Adrenal gland (tissue), 12 donors: ENCODE results near the gene PKD1. TPM values are rescaled to one million over a fixed set of nuclear protein-coding genes. Genes with fewer than 3 reads are reported as not detected.
"Not testable (repeated sequence)": the region's sequence is repeated elsewhere in the genome, so short reads cannot be mapped to it uniquely, and the experiment has no call there.

Experiments
- DNase-seq, 7 donors: peaks; one replicate each; pipeline ENCODE4 v3.0.0-alpha.2; 2019 to 2020
- H3K27ac ChIP-seq, 5 donors: fragments of 200-600 bp; sonication (generic) in 4 of 5; 1 replicate in 3 of 5; 2 replicates in 2 of 5; pipeline versions ENCODE4 v1.5.1 to v1.8.0; 2016 to 2020; ENCODE audit warnings: mild to moderate bottlenecking in 1 of 5
- H3K27me3 ChIP-seq: fragments of 200-600 bp; 2 replicates; pipeline ENCODE4 v1.8.0; 2021
- H3K36me3 ChIP-seq, 2 donors: fragments of 200-600 bp; replicated peaks in 1 of 2; 1 replicate in 1 of 2; 2 replicates in 1 of 2; pipeline versions ENCODE4 v1.5.1 to v1.8.0; 2018 to 2022
- H3K4me1 ChIP-seq, 2 donors: fragments of 200-600 bp; replicated peaks in 1 of 2; 1 replicate in 1 of 2; 2 replicates in 1 of 2; pipeline versions ENCODE4 v1.5.1 to v1.8.0; 2018 to 2021
- H3K4me3 ChIP-seq, 4 donors: fragments of 200-600 bp; sonication (generic) in 3 of 4; one replicate each; pipeline ENCODE4 v1.5.1; 2016 to 2018
- H3K9me3 ChIP-seq, 3 donors: fragments of 200-600 bp; sonication (generic) in 1 of 3; replicated peaks in 1 of 3; 1 replicate in 2 of 3; 2 replicates in 1 of 3; pipeline versions ENCODE4 v1.5.1 to v1.8.0; 2016 to 2021
- CTCF ChIP-seq, 6 experiments: fragments of 450-650 bp in 4 of 6; fragments of 200-600 bp in 2 of 6; sonication (generic) in 1 of 6; IDR thresholded peaks; 1 replicate in 5 of 6; 2 replicates in 1 of 6; pipeline versions ENCODE4 v1.5.1 to v1.8.0; 2016 to 2021; ENCODE audit warnings: antibody characterized with exemption in 6 of 6, mild to moderate bottlenecking in 2 of 6, moderate library complexity in 1 of 6
- POLR2A ChIP-seq, 2 donors: fragments of 450-650 bp; IDR thresholded peaks; one replicate each; pipeline ENCODE4 v1.6.1; 2017; ENCODE audit warnings: antibody characterized with exemption in 2 of 2, mild to moderate bottlenecking in 2 of 2, moderate library complexity in 1 of 2
- WGBS, 4 donors: extraction: QIAGEN DNeasy Blood & Tissue Kit in 2 of 4; methylation state at CpG; one replicate each; pipeline versions ENCODE4 v1.1.5 to v1.1.7; 2013 to 2017; 5-methylcytosine and 5-hydroxymethylcytosine counted together
- intact Hi-C, 2 donors: fragments of 100-400 bp; cut with DNase I; formaldehyde crosslinking; loops; one replicate each; pipeline versions ENCODE4 v1.14.1 to v1.15.0; 2022 to 2023
- polyA plus RNA-seq, 3 donors: library from polyadenylated mRNA; stranded (reverse); fragments of 200-250 nt in 2 of 3; fragments of 350-450 nt in 1 of 3; fragmentation: Illumina TruSeq in 1 of 3; extraction: RNeasy Lipid Tissue Mini Kit (QIAGEN cat#74804) in 1 of 3; gene quantifications; one replicate each; pipeline ENCODE4 v1.2.3, GENCODE V29; 2013 to 2014
- total RNA-seq, 9 donors: library from RNA; depleted of rRNA in 4 of 9; stranded (reverse); fragments of >200 nt in 4 of 9; fragments of 120-200 nt in 1 of 9; fragmentation: NEBNext Ultra II Directional in 1 of 9; extraction: Animal tissue kit (Norgen Biotek cat#: 25700) in 1 of 9; gene quantifications; one replicate each; pipeline versions ENCODE4 v1.1.0 to v1.2.4, GENCODE V29; 2013 to 2023
- donor health status: healthy with polysubstance abuse.
- donor health status: Bipolar disorder and iron deficiency.
- donor health status: DM: yes; HTN: yes; CAD: no.
- donor health status: DM: no; HTN: no; CAD: no.
- donor health status: DM: no; HTN: no; CAD: no.
- donor health status: DM: yes; HTN: yes; CAD: no.

PKD1 gene
- total and polyA plus RNA-seq, 12 donors: 9.2 to 359 (median 102) TPM

DNA sequence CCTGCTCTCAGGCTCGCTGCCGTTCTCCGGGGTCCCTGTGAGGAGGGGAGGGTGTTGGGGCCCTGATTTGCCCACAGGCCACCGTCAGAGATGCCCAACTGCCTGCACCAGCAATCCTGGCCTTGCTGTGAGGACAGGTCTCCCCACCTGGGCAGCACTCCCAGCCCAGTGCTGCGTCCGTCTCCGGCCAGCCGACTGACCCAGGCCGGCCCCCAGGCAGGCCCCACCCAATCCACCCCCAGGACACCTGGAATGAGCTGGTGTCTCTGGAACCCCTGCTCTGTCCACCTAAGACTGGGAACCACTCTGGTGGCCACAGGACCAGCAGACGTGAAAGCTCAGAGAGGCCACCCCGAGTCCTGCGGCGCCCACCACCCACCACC, 20.1 kb downstream of the PKD1 start:
- intact Hi-C loops: no loop called here
- Histone ChIP-seq H3K27me3 (no peaks in the 10 kb centered on the region), H3K4me1 (no peaks in the 10 kb centered on the region), H3K9me3 (no peaks in the 10 kb centered on the region), H3K36me3 (peaks cover 0 to 25% of the 10 kb centered on the region in 2 donors), H3K4me3 (no peak overlapping the region), H3K27ac (no peak overlapping the region)
- no peak for DNase-seq
- no peak for TF ChIP-seq POLR2A (IDR thresholded peaks at IDR 0.05)
- no peak for TF ChIP-seq CTCF (IDR thresholded peaks at IDR 0.05)
- 88 to 92% (median 91%) methylated on average over 5 to 13 of the region's 13 CpGs; no CpG with 5 or more reads in 1 of the 4 donors for WGBS, 4 donors

- not testable (repeated sequence) for H3K27ac ChIP-seq
- H3K36me3 ChIP-seq: peaks cover 0 to 25% of the 10 kb centered on the region in 2 donors
These were observed 20.7 kb downstream of the PKD1 start for GRCh38 chr16:2114885-2115590.

GRCh38 chr16:2114225-2114624, 21.5 kb downstream of the PKD1 start:
- peaks cover 0 to 27% of the 10 kb centered on the region in 2 donors for H3K36me3 ChIP-seq
- intact Hi-C loops, H3K27me3 ChIP-seq, H3K4me1 ChIP-seq, H3K27ac ChIP-seq, H3K9me3 ChIP-seq, H3K4me3 ChIP-seq, DNase-seq: not testable (repeated sequence)
- WGBS, 4 donors: 91 to 98% (median 96%) methylated on average over 11 to 26 of the region's 26 CpGs

More at GRCh38 chr16:2114885-2115590, 20.7 kb downstream of the PKD1 start:
- H3K4me3 ChIP-seq, DNase-seq, intact Hi-C loops, H3K9me3 ChIP-seq, H3K27me3 ChIP-seq, H3K4me1 ChIP-seq: not testable (repeated sequence)
- whole genome bisulfite sequencing, 4 donors: 81 to 86% (median 85%) methylated on average over 6 to 24 of the region's 34 CpGs; no CpG with 5 or more reads in 1 of the 4 donors

DNA sequence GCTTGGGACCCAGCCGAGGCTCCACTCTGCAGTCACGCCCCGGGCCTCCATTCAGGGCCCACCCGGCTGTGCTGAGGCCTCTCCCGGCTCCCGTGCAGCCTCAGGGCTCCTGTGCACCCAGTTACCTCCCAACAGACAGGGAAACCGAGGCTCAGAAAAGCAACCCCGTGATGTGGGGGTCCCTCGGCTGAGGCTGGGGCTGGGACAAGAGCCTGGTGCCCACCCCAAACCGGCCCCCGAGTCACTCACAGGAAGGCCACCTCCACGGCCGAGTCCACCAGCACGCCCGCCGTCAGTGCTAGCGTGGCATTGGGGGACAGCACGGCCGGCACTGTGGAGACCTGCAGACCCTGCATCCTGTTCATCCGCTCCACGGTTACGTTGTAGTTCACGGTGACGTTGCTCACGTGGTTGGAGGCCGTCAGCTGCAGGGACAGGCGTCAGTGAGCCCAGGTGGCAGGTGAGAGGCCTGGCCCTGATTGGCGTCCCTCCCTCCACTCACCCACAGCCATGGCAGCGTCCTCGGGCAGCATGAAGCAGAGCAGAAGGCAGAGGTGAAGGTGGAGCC, 23.1 kb downstream of the PKD1 start:
- H3K9me3 ChIP-seq, H3K27me3 ChIP-seq, H3K4me3 ChIP-seq, intact Hi-C loops, DNase-seq, H3K27ac ChIP-seq, H3K4me1 ChIP-seq: not testable (repeated sequence)
- 80 to 90% (median 86%) methylated on average over 4 to 30 of the region's 30 CpGs for WGBS, 4 donors
- peaks cover 0 to 40% of the 10 kb centered on the region in 2 donors for H3K36me3 ChIP-seq

DNA sequence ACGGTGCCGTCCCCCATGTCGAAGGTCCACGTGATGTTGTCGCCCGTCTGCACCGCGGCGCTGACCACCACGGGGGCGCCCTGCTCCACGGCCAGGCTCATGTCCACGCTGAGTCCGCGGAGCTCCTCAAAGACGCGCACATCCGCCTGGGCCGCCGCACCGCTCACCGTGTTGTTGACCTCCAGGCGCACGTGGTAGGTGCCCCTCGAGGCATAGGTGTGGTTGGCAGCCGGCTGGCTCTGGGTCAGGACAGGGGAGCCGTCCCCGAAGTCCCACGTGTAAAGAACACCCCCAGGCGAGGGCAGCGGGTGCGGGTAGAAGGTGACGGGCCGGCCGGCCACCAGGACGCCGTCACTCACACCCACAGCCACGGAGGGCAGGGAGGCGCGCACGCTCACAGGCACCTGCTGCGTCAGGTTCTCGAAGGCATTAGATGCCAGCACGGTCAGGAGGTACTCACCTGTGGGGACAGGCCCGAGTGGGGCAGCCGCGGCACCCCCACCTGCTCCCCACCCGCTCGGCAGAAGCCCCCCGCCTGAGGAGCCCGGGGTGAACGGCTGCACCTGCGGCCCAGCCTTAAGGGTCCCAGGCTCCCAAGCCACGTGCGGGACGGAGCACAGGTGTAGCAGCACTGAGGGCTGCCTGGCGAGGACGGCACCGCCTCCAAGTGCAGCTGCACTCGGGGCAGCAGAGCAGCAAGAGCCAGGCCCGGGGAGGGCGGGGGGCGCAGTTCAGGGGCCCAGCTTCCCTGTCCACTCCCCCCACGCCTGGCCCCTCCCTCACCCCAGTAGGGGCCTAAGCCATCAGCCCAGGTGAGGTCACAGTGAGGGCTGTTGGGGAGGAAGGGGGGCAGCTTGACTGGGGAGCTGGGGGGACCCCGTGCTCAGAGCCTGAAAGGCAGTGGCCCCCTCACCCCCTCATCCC, 24.0 kb downstream of the PKD1 start:
- WGBS, 4 donors: 94 to 97% (median 95%) methylated on average over 25 to 65 of the region's 65 CpGs
- H3K9me3 ChIP-seq, DNase-seq, intact Hi-C loops, H3K4me3 ChIP-seq, H3K4me1 ChIP-seq, H3K27me3 ChIP-seq, H3K27ac ChIP-seq: not testable (repeated sequence)
- H3K36me3 ChIP-seq: peaks cover 0 to 45% of the 10 kb centered on the region in 2 donors

GRCh38 chr16:2111009-2111353, 24.7 kb downstream of the PKD1 start:
- DNase-seq, H3K9me3 ChIP-seq, H3K4me3 ChIP-seq, H3K27ac ChIP-seq, intact Hi-C loops, H3K27me3 ChIP-seq, H3K4me1 ChIP-seq: not testable (repeated sequence)
- 92 to 96% (median 94%) methylated on average over 5 to 36 of the region's 36 CpGs for WGBS, 4 donors
- H3K36me3 ChIP-seq: peaks cover 0 to 47% of the 10 kb centered on the region in 2 donors

- H3K27ac ChIP-seq, H3K4me1 ChIP-seq, H3K9me3 ChIP-seq, H3K4me3 ChIP-seq, H3K27me3 ChIP-seq, intact Hi-C loops: not testable (repeated sequence)
- peaks cover 0 to 52% of the 10 kb centered on the region in 2 donors for H3K36me3 ChIP-seq
- peak in 5 of 7 donors; percentile 69 to 81 (median 71) for DNase-seq
- WGBS, 4 donors: 78 to 90% (median 82%) methylated on average over 15 to 43 of the region's 43 CpGs
These were observed 25.2 kb downstream of the PKD1 start for GRCh38 chr16:2110332-2111008.

DNA sequence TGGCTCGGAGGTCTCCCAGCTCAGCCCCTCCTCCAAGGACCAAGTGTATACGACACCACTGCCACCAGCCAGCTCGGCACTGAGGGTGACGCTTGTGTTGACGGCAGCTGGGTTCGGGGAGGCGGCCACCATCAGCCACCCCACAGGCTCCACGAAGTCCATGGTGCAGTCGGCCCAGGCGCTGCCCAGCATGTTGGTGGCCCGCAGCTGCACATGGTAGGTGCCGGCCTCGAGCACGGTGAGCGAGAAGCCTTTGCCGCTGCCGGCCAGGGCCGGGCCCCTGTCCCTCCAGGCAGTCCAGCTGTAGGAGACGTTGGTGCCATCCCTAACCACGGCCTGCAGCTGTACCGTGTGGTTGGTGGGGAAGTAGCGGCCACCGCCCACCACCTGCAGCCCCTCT, 25.8 kb downstream of the PKD1 start:
- H3K4me1 ChIP-seq, H3K4me3 ChIP-seq, H3K27me3 ChIP-seq, DNase-seq, H3K9me3 ChIP-seq, H3K27ac ChIP-seq, intact Hi-C loops: not testable (repeated sequence)
- WGBS, 4 donors: 91 to 93% methylated on average over 19 to 23 of the region's 23 CpGs; no CpG with 5 or more reads in 2 of the 4 donors
- H3K36me3 ChIP-seq: peaks cover 0 to 55% of the 10 kb centered on the region in 2 donors

- H3K9me3 ChIP-seq, H3K4me3 ChIP-seq, intact Hi-C loops, H3K4me1 ChIP-seq, H3K27me3 ChIP-seq, DNase-seq, H3K27ac ChIP-seq: not testable (repeated sequence)
- peaks cover 0 to 53% of the 10 kb centered on the region in 2 donors for H3K36me3 ChIP-seq
- 94 to 100% (median 98%) methylated on average over 3 to 25 of the region's 25 CpGs for whole genome bisulfite sequencing, 4 donors
These were observed 26.5 kb downstream of the PKD1 start for GRCh38 chr16:2109271-2109580.
